Adipocyte (in vitro differentiated cells): ENCODE results near the gene MOGAT2.
A peak's percentile ranks its signal among the peaks of the same experiment; 100 is the strongest.
"Not testable (repeated sequence)": the region's sequence is repeated elsewhere in the genome, so short reads cannot be mapped to it uniquely, and the experiment has no call there.

ENCODE experiments used
- DNase-seq: peaks from one replicate; pipeline ENCODE4 v3.0.0-alpha.2; 2015; ENCODE audit warnings: low read depth
- H3K27me3 ChIP-seq: replicated peaks from 2 replicates; pipeline ENCODE4 v1.7.0; 2013; ENCODE audit warnings: mild to moderate bottlenecking, low read length, moderate library complexity; ENCODE audit not compliant: control insufficient read depth, insufficient read depth
- H3K36me3 ChIP-seq: 2 replicates; pipeline ENCODE4 v1.7.0; 2013; ENCODE audit warnings: low read length, mild to moderate bottlenecking, moderate library complexity; ENCODE audit not compliant: control insufficient read depth, insufficient read depth, severe bottlenecking
- H3K4me1 ChIP-seq: 2 replicates; pipeline ENCODE4 v1.7.0; 2013; ENCODE audit warnings: mild to moderate bottlenecking, low read length, moderate library complexity; ENCODE audit not compliant: control insufficient read depth, insufficient read depth
- H3K4me3 ChIP-seq: 2 replicates; pipeline ENCODE4 v1.7.0; 2013; ENCODE audit warnings: mild to moderate bottlenecking, low read length, moderate library complexity
- H3K9ac ChIP-seq: 2 replicates; pipeline ENCODE4 v1.7.0; 2013; ENCODE audit warnings: mild to moderate bottlenecking, low read length, moderate library complexity
- H3K9me3 ChIP-seq: 2 replicates; pipeline ENCODE4 v1.7.0; 2013; ENCODE audit warnings: mild to moderate bottlenecking, low read length, moderate library complexity; ENCODE audit not compliant: control insufficient read depth

Gene MOGAT2

GRCh38 chr11:75717608-75718418 lies at the start of gene MOGAT2:
TSS of gene MOGAT2 (plus strand) at chr11:75717838. CDS start at chr11:75717889, 51 bp downstream.
- Histone ChIP-seq H3K9me3 (no peaks in the 10 kb centered on the region), H3K9ac (no peak within 1 kb of the TSS), H3K4me1 (peaks cover 13% of the 10 kb centered on the region), H3K4me3 (no peak within 1 kb of the TSS), H3K36me3 (no peaks in the 10 kb centered on the region), H3K27me3 (no peaks in the 10 kb centered on the region)
- no peak for DNase-seq

- Histone ChIP-seq H3K4me1 (peaks cover 9% of the 10 kb centered on the region), H3K4me3 (peak within 1 kb of the TSS; percentile 79), H3K36me3 (no peaks in the 10 kb centered on the region), H3K9ac (peak within 1 kb of the TSS; percentile 76), H3K9me3 (no peaks in the 10 kb centered on the region), H3K27me3 (peaks cover 10% of the 10 kb centered on the region)
- DNase-seq, result peak; percentile 68
Measured at GRCh38 chr11:75668451-75669297, 49.0 kb upstream of the MOGAT2 start, which contains the start of gene MAP6. TSS of gene MAP6 (minus strand) at chr11:75669038. CDS start at chr11:75668369, 669 bp downstream.

- no peak for DNase-seq
Measured at GRCh38 chr11:75673977-75674582, 43.6 kb upstream of the MOGAT2 start.

GRCh38 chr11:75677275-75677674 lies 40.4 kb upstream of the MOGAT2 start:
- Histone ChIP-seq H3K9ac (no peak overlapping the region), H3K4me3 (no peak overlapping the region)

More at GRCh38 chr11:75673977-75674582, 43.6 kb upstream of the MOGAT2 start:
- Histone ChIP-seq H3K27me3 (peaks cover 23% of the 10 kb centered on the region), H3K9me3 (no peaks in the 10 kb centered on the region), H3K9ac (no peak overlapping the region), H3K36me3 (no peaks in the 10 kb centered on the region), H3K4me1 (peaks cover under 1% of the 10 kb centered on the region), H3K4me3 (no peak overlapping the region)

GRCh38 chr11:75677909-75678308 lies 39.7 kb upstream of the MOGAT2 start:
- Histone ChIP-seq H3K27me3 (peaks cover 15% of the 10 kb centered on the region), H3K4me1 (no peaks in the 10 kb centered on the region), H3K36me3 (no peaks in the 10 kb centered on the region), H3K9ac (no peak overlapping the region), H3K9me3 (no peaks in the 10 kb centered on the region), H3K4me3 (no peak overlapping the region)
- DNase-seq, result no peak

More at GRCh38 chr11:75677275-75677674, 40.4 kb upstream of the MOGAT2 start:
- no peak for DNase-seq
- Histone ChIP-seq H3K4me1 (no peaks in the 10 kb centered on the region), H3K27me3 (peaks cover 15% of the 10 kb centered on the region), H3K36me3 (no peaks in the 10 kb centered on the region), H3K9me3 (no peaks in the 10 kb centered on the region)

- no peaks in the 10 kb centered on the region for H3K9me3 ChIP-seq
- H3K9ac ChIP-seq, result no peak overlapping the region
- no peaks in the 10 kb centered on the region for H3K4me1 ChIP-seq
- DNase-seq, result no peak
- H3K4me3 ChIP-seq, result no peak overlapping the region
- peaks cover 15% of the 10 kb centered on the region for H3K27me3 ChIP-seq
- no peaks in the 10 kb centered on the region for H3K36me3 ChIP-seq
Measured at GRCh38 chr11:75678620-75679259, 38.9 kb upstream of the MOGAT2 start.

- Histone ChIP-seq H3K9me3 (peaks cover 2% of the 10 kb centered on the region), H3K9ac (no peak overlapping the region), H3K36me3 (no peaks in the 10 kb centered on the region), H3K4me1 (no peaks in the 10 kb centered on the region), H3K4me3 (no peak overlapping the region), H3K27me3 (peaks cover 15% of the 10 kb centered on the region)
- DNase-seq, result no peak
Measured at GRCh38 chr11:75679566-75679965, 38.1 kb upstream of the MOGAT2 start.

GRCh38 chr11:75683856-75684255 lies 33.8 kb upstream of the MOGAT2 start:
- H3K36me3 ChIP-seq, H3K9ac ChIP-seq, H3K4me3 ChIP-seq, H3K4me1 ChIP-seq, DNase-seq: not testable (repeated sequence)
- peaks cover 13% of the 10 kb centered on the region for H3K27me3 ChIP-seq
- H3K9me3 ChIP-seq, result peaks cover 27% of the 10 kb centered on the region

- peaks cover 20% of the 10 kb centered on the region for H3K9me3 ChIP-seq
- H3K9ac ChIP-seq, result no peak overlapping the region
- H3K4me1 ChIP-seq, result peaks cover 9% of the 10 kb centered on the region
- DNase-seq, result no peak
- H3K36me3 ChIP-seq, result no peaks in the 10 kb centered on the region
- H3K4me3 ChIP-seq, result no peak overlapping the region
- H3K27me3 ChIP-seq, result peaks cover 9% of the 10 kb centered on the region
Measured at GRCh38 chr11:75689863-75690609, 27.6 kb upstream of the MOGAT2 start.

- peaks cover 2% of the 10 kb centered on the region for H3K9me3 ChIP-seq
- H3K4me1 ChIP-seq, result peaks cover 9% of the 10 kb centered on the region
- H3K27me3 ChIP-seq, result peaks cover 9% of the 10 kb centered on the region
- no peak overlapping the region for H3K4me3 ChIP-seq
- no peak overlapping the region for H3K9ac ChIP-seq
- no peaks in the 10 kb centered on the region for H3K36me3 ChIP-seq
- no peak for DNase-seq
Measured at GRCh38 chr11:75691804-75692203, 25.8 kb upstream of the MOGAT2 start.
